Tibial nerve (tissue), 3 donors: ENCODE data around the gene MAPK14.

Experiments used
- CTCF ChIP-seq, 5 experiments: fragments of 200-600 bp in 3 of 5; fragments of 450-650 bp in 2 of 5; sonication (generic) in 3 of 5; IDR thresholded peaks; one replicate each; pipeline ENCODE4 v1.5.1; 2016 to 2019; ENCODE audit warnings: antibody characterized with exemption in 5 of 5, mild to moderate bottlenecking in 3 of 5, moderate library complexity in 2 of 5
- POLR2A ChIP-seq, 2 donors: fragments of 450-650 bp; IDR thresholded peaks; one replicate each; pipeline ENCODE4 v1.6.1; 2017; ENCODE audit warnings: antibody characterized with exemption in 2 of 2, mild to moderate bottlenecking in 2 of 2, moderate library complexity in 2 of 2

- no peak for TF ChIP-seq CTCF (IDR thresholded peaks at IDR 0.05)
- no peak for TF ChIP-seq POLR2A (IDR thresholded peaks at IDR 0.05)
These were observed 46.0 kb downstream of the MAPK14 start for GRCh38 chr6:36073587-36073986.
